Activated CD8-positive, alpha-beta memory T cell treated with anti-CD3 and anti-CD28 coated beads, Interleukin-2, amount 10 ng/mL, durations not matched to agents 7 days and 5 days (primary cell): ENCODE measurements around the gene SIVA1. TPM values are rescaled to one million over a fixed set of nuclear protein-coding genes. Genes with fewer than 3 reads are reported as not detected.

Experiments used
- ATAC-seq: fragments of 150-1000 bp; cut with Tn5 transposase; one replicate; pipeline ENCODE4 v1.10.0; 2021; ENCODE audit warnings: moderate library complexity
- CTCF ChIA-PET: fragments of 350-600 bp; sonication (Branson Sonifier 250); formaldehyde crosslinking; loops from one replicate; lab custom pipeline; 2021; ENCODE audit warnings: antibody characterized with exemption; lab: Charles Lee
- DNase-seq: peaks from one replicate; pipeline ENCODE4 v3.0.0-alpha.2; 2020
- H3K27ac Mint-ChIP-seq: one replicate; pipeline ENCODE4 v1.8.0; 2021; ENCODE audit warnings: mild to moderate bottlenecking, mixed read lengths
- H3K27me3 Mint-ChIP-seq: one replicate; pipeline ENCODE4 v1.8.0; 2021; ENCODE audit warnings: mixed read lengths
- H3K36me3 Mint-ChIP-seq: one replicate; pipeline ENCODE4 v1.8.0; 2021; ENCODE audit warnings: mild to moderate bottlenecking, mixed read lengths
- H3K4me1 Mint-ChIP-seq: one replicate; pipeline ENCODE4 v1.8.0; 2021; ENCODE audit warnings: mixed read lengths
- H3K4me3 Mint-ChIP-seq: one replicate; pipeline ENCODE4 v1.8.0; 2021; ENCODE audit warnings: mild to moderate bottlenecking, moderate library complexity, mixed read lengths
- H3K9me3 Mint-ChIP-seq: one replicate; pipeline ENCODE4 v1.8.0; 2022; ENCODE audit warnings: low read depth, mixed read lengths
- total RNA-seq, 2 experiments: library from RNA; stranded (reverse); gene quantifications; one replicate each; pipeline ENCODE4 v1.2.3, GENCODE V29; 2021

Gene SIVA1
- total RNA-seq, 2 experiments from 2014 or later, result 127 to 140 TPM

DNA sequence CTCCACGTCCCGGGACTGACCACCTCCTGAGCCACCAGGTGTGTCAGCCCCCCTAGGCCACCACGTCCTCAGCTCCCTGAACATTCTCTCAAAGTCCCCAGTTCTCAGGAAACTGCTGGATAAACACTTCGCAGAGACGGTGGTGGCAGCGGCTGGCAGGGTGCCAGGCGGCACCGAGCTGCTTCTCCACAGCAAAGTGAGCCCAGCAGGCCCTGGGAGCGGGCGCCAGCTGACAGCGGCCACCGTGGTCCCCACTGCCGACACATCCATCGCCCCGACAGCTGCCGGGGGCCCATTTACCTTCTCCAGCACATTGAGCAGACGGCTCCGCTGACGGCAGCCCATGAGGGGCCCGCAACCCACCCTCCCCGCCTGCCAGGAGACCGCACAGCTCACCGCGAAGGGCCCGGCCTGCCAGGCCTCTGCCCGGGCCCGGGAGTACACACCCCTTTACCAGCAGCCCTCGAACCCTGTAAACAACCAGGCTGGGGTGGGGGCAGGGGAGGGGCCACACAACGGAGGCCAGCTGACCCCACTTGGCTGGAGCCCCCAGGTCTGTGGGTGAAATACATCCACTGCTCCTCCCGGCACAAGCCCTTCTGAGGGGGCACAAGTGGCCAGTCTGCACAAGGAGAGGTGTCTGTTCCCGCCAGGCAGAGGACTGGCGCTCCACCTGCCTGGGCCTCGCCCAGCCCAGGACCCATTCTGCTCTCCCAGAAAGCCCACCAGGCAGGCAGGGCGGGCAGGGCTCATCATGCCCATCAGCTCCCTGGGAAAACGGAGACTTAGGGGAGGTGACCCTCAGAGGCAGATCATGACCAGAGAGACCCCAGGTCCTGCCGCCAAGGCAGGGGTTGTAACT is 32.1 kb downstream of the SIVA1 start:
- ATAC-seq (no peak), DNase-seq (no peak)
- H3K27me3 Mint-ChIP-seq, result no peaks in the 10 kb centered on the region
- no peaks in the 10 kb centered on the region for H3K4me1 Mint-ChIP-seq
- H3K9me3 Mint-ChIP-seq, result no peaks in the 10 kb centered on the region
- no peaks in the 10 kb centered on the region for H3K36me3 Mint-ChIP-seq
- H3K4me3 Mint-ChIP-seq, result no peak overlapping the region
- no peak overlapping the region for H3K27ac Mint-ChIP-seq
- CTCF ChIA-PET, result interaction anchor here (2.1 kb wide), 1 partner anchor 17 kb away, joined by 9 read pairs; no protein-coding TSS in a partner anchor

DNA sequence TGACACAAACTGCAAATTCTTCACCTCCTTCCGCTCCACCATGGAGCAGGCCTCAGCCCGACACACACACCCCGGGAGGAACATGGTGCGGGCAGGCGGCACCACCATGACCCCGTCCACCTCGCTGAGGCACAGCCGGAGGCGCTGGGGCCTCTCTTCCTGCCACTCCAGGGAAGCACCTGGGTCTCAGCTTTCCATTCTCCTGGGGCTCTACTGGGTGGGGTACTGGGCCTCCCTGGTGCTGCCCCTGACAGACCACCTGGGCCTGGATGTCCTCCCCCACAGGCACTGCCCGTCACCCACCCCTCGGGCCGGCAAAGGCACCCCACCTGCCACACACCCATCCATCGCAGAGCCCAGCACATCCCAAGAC is 32.7 kb downstream of the SIVA1 start:
- H3K4me3 Mint-ChIP-seq, result no peak overlapping the region
- CTCF ChIA-PET, result interaction anchor here (1.9 to 2.1 kb wide), 2 partner anchors 17 kb away, joined by 5 to 9 read pairs; no protein-coding TSS in a partner anchor
- no peak overlapping the region for H3K27ac Mint-ChIP-seq
- DNase-seq (no peak), ATAC-seq (no peak)
- H3K9me3 Mint-ChIP-seq, result no peaks in the 10 kb centered on the region
- no peaks in the 10 kb centered on the region for H3K4me1 Mint-ChIP-seq
- no peaks in the 10 kb centered on the region for H3K36me3 Mint-ChIP-seq
- no peaks in the 10 kb centered on the region for H3K27me3 Mint-ChIP-seq

DNA sequence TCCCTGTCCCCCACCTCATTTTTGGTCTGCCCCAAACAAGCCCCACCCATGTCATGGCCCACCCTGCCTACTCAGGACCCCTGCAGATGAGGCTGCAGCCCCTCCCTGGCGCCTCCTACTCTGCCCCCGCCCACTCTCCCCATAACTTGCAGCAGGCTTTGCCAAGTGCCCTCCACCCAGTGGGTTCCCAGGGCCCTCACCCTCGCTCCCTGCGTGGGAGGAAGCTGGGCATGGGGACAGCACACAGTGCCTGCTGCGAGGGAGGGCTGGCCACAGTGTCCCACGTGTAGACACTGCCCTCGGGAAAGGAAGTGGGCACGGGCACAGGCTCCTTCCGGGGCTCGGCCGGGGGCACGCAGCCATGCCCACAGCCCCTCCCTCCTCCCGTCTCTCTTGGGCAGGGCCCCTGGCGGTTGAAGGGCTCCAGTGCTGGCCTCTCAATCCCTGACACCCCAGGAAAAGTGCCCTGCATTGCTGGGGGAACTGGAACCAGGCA is 33.2 kb downstream of the SIVA1 start:
- CTCF ChIA-PET, result interaction anchor here (0.6 to 1.9 kb wide), 3 partner anchors 8 to 17 kb away, joined by 3 to 5 read pairs (median 3); no protein-coding TSS in a partner anchor
- Mint-ChIP-seq H3K4me3 (no peak overlapping the region), H3K4me1 (no peaks in the 10 kb centered on the region), H3K36me3 (no peaks in the 10 kb centered on the region), H3K9me3 (no peaks in the 10 kb centered on the region), H3K27ac (no peak overlapping the region), H3K27me3 (no peaks in the 10 kb centered on the region)
- ATAC-seq (no peak), DNase-seq (no peak)

DNA sequence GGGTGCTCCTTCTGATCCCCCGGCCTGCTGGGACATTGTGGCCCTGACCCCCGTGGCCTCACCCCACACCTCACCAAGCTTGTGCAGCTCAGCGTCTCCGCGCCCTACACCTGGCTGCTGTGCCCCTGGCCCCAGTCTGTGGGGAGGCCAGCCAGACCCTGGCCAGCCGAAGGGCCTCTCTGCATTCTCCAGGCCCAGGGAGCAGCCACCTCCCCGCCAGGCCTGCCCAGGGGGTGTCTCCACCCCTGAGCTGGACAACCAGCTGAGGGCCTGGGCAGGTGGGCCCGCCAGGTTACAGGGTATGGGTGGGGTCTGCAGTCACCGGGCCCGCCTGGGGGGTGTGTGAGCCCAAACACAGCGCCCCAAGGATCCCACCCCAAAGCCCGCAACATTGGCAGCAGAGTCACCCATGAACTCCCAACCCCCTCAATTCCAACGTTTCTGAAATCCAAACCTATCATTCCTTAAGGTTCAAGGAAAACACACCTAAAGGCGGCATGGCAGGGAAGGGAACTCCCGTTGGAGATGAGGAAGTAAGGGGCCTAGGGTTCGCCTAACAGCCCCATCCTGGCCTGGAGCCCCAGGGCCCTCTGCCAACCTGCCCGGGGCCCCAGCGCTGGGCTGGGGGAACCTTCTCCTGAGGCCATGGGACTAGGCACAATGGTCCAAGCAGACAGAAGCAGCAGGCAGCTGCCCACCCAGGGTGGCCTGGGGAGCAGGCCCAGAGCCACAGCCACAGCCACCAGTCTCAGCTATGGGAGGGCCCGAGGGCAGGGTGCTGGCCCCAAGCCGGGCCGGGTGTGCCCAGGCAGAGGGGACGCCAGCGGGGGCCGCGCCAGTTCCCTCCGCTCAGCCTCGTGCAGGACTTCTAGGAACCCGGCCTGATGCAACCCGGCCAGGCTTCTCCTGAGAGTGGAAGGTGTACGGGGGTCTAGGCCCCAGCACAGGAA is 34.1 kb downstream of the SIVA1 start:
- CTCF ChIA-PET, result interaction anchor here (0.6 to 1.9 kb wide), 3 partner anchors 9 to 18 kb away, joined by 3 to 5 read pairs (median 3); no protein-coding TSS in a partner anchor
- ATAC-seq (no peak), DNase-seq (no peak)
- H3K27ac Mint-ChIP-seq, result no peak overlapping the region
- peaks cover 5% of the 10 kb centered on the region for H3K36me3 Mint-ChIP-seq
- H3K4me1 Mint-ChIP-seq, result peaks cover 3% of the 10 kb centered on the region
- H3K9me3 Mint-ChIP-seq, result no peaks in the 10 kb centered on the region
- no peaks in the 10 kb centered on the region for H3K27me3 Mint-ChIP-seq
- H3K4me3 Mint-ChIP-seq, result no peak overlapping the region

- Mint-ChIP-seq H3K4me1 (peaks cover 4% of the 10 kb centered on the region), H3K27me3 (no peaks in the 10 kb centered on the region), H3K36me3 (peaks cover 5% of the 10 kb centered on the region), H3K27ac (no peak overlapping the region), H3K9me3 (no peaks in the 10 kb centered on the region), H3K4me3 (no peak overlapping the region)
- DNase-seq (no peak), ATAC-seq (no peak)
- CTCF ChIA-PET, result interaction anchor here (1.6 to 2.2 kb wide), 3 partner anchors 14 to 19 kb away, joined by 3 to 7 read pairs (median 5); no protein-coding TSS in a partner anchor
Measured at GRCh38 chr14:104787736-104788135, 34.8 kb downstream of the SIVA1 start.

GRCh38 chr14:104788161-104788818 is 35.3 kb downstream of the SIVA1 start:
- DNase-seq, result no peak
- H3K36me3 Mint-ChIP-seq, result peaks cover 5% of the 10 kb centered on the region
- peaks cover 8% of the 10 kb centered on the region for H3K4me1 Mint-ChIP-seq
- no peaks in the 10 kb centered on the region for H3K9me3 Mint-ChIP-seq
- no peaks in the 10 kb centered on the region for H3K27me3 Mint-ChIP-seq
- ATAC-seq, result no peak
- CTCF ChIA-PET, result interaction anchor here (1.2 to 2.2 kb wide), 2 partner anchors 18 to 19 kb away, joined by 4 to 7 read pairs; no protein-coding TSS in a partner anchor
- no peak overlapping the region for H3K4me3 Mint-ChIP-seq
- H3K27ac Mint-ChIP-seq, result no peak overlapping the region

GRCh38 chr14:104788873-104789663 is 36.1 kb downstream of the SIVA1 start:
- no peak for DNase-seq
- Mint-ChIP-seq H3K36me3 (peaks cover 6% of the 10 kb centered on the region), H3K4me3 (no peak overlapping the region), H3K27ac (no peak overlapping the region), H3K9me3 (no peaks in the 10 kb centered on the region), H3K4me1 (peaks cover 16% of the 10 kb centered on the region), H3K27me3 (no peaks in the 10 kb centered on the region)
- no peak for ATAC-seq
- CTCF ChIA-PET, result interaction anchor here (1.0 to 2.2 kb wide), 3 partner anchors 18 to 37 kb away, joined by 3 to 7 read pairs (median 4); no protein-coding TSS in a partner anchor

- H3K27me3 Mint-ChIP-seq, result no peaks in the 10 kb centered on the region
- H3K4me1 Mint-ChIP-seq, result peaks cover 22% of the 10 kb centered on the region
- H3K4me3 Mint-ChIP-seq, result no peak overlapping the region
- peaks cover 6% of the 10 kb centered on the region for H3K36me3 Mint-ChIP-seq
- no peak for ATAC-seq
- H3K27ac Mint-ChIP-seq, result no peak overlapping the region
- CTCF ChIA-PET, result interaction anchor here (1.0 to 2.2 kb wide), 2 partner anchors 21 to 36 kb away, joined by 3 to 7 read pairs; no protein-coding TSS in a partner anchor
- no peaks in the 10 kb centered on the region for H3K9me3 Mint-ChIP-seq
- DNase-seq, result no peak
Measured at GRCh38 chr14:104789752-104790743, 37.1 kb downstream of the SIVA1 start.

- H3K36me3 Mint-ChIP-seq, result peaks cover 6% of the 10 kb centered on the region
Measured at GRCh38 chr14:104791425-104791824, 38.5 kb downstream of the SIVA1 start.

GRCh38 chr14:104792101-104792884 is 39.3 kb downstream of the SIVA1 start:
- no peak overlapping the region for H3K27ac Mint-ChIP-seq
- CTCF ChIA-PET, result interaction anchor here (0.8 to 1.2 kb wide), 2 partner anchors 8 to 23 kb away, joined by 3 read pairs; partner anchors contain the start of gene ZBTB42
- no peak for ATAC-seq

More at GRCh38 chr14:104791425-104791824, 38.5 kb downstream of the SIVA1 start:
- no peaks in the 10 kb centered on the region for H3K9me3 Mint-ChIP-seq
- no peak for DNase-seq
- no peaks in the 10 kb centered on the region for H3K27me3 Mint-ChIP-seq
- ATAC-seq, result no peak
- no peak overlapping the region for H3K4me3 Mint-ChIP-seq
- H3K27ac Mint-ChIP-seq, result no peak overlapping the region
- H3K4me1 Mint-ChIP-seq, result peaks cover 28% of the 10 kb centered on the region
- CTCF ChIA-PET, result interaction anchor here (1.2 to 1.3 kb wide), 2 partner anchors 23 to 35 kb away, joined by 3 to 4 read pairs; no protein-coding TSS in a partner anchor

More at GRCh38 chr14:104792101-104792884, 39.3 kb downstream of the SIVA1 start:
- Mint-ChIP-seq H3K4me3 (no peak overlapping the region), H3K27me3 (no peaks in the 10 kb centered on the region), H3K4me1 (peaks cover 29% of the 10 kb centered on the region), H3K9me3 (no peaks in the 10 kb centered on the region), H3K36me3 (peaks cover 6% of the 10 kb centered on the region)
- no peak for DNase-seq
